IPS-NIHi11 (cell line): ENCODE results near the gene KLF5.
A peak's percentile ranks its signal among the peaks of the same experiment; 100 is the strongest.

Experiments
- DNase-seq: peaks from one replicate; pipeline ENCODE4 v3.0.0; 2012; ENCODE audit warnings: mixed read lengths, low spot score

The KLF5 gene

DNA sequence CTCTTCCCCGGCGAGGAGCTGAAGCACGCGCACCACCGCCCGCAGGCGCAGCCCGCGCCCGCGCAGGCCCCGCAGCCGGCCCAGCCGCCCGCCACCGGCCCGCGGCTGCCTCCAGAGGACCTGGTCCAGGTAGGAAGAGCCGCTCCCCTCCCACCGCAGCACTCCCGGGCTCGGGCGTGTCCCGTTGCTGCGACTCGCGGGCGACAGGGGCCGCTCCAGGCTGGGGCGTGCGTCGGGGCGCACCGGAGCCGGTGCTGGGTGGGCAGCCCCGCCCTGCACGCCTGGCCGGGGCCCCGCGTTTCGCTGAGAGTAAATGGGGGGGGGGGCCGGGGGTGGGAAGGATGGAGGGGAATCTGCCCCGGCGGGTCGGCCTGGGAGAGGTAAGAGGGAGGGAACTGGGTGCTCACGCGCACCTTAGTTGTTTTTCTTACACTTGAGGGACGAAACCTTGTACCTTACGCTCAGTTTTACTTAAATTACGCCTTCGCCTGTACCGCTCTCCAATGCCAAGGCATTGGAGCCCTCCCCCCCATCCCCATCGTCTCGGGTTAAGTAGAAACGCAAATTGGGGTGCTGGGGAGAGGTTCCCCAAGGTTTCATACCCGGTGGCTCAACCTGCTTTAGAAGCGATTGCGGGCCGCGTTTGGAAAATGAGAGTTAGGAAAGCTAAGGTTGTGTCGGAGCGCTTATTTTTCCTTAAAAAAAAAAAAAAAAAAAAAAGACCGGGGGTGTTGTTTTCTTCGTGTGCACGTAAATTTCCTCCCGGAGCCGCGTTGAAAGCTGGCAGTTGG is 850 bp downstream of the KLF5 start:
- peak; percentile 82 for DNase-seq

DNA sequence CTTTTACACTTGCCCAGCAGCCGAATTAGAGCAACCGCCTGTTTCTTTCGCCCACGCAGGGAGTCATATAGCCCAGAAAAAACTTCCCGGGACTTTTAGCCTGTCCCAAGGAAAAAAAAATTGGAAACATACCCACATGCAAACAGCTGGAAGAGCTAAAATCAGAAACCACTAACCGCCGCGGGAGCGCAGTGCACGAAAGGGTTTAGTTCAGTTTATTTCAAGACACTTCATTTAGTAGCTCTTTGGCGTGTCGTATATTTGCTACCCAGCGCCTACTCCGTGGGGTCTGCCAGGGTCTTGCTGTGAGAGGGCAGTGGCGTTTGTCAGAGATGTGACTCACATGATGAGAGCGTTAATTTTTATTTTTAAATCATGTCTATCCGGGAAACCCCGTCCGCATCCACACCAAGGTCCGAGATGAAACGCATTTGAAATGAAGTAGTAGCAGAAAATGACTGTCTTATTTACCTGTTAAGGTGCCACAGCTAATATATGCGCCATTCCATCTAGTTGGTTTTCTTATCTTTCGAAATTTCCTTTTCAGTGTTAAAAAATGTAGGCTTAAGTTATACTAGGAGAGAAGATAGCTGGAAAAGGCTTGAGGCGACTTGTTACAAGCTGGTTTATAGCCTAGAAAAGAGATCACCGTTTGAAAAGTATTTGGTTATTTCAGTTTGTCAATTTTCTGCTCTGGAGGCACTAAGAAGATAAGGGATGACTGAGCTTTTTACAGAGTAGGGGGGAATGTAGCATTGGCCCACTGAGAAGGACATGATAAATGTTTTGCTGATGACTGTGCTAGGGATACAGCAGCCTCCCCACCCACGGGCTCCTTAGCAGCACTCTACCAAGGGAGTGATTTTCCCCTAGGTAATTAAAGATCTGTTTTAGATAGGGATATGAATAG is 1.7 kb downstream of the KLF5 start:
- no peak for DNase-seq

DNA sequence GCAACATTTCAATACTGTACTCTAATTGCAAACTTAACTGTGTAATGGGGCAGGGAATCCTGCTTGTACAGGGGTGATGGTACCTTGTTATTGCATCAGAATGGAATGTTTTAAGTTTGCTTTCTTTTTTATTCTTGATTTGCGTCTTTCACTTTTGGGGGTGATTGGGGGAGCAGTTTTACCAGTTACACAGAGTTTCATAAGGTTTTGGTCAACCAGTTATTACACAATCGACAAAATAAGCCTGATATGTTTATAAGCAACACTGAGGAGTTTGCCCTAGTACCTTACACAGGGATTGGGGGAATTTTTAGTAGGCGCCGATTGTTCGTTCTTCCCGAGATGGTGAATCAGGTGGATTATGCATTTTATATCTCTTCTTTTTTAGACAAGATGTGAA is 2.7 kb downstream of the KLF5 start:
- no peak for DNase-seq

DNA sequence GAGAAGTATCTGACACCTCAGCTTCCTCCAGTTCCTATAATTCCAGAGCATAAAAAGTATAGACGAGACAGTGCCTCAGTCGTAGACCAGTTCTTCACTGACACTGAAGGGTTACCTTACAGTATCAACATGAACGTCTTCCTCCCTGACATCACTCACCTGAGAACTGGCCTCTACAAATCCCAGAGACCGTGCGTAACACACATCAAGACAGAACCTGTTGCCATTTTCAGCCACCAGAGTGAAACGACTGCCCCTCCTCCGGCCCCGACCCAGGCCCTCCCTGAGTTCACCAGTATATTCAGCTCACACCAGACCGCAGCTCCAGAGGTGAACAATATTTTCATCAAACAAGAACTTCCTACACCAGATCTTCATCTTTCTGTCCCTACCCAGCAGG is 3.1 kb downstream of the KLF5 start:
- peak; percentile 14 for DNase-seq

DNA sequence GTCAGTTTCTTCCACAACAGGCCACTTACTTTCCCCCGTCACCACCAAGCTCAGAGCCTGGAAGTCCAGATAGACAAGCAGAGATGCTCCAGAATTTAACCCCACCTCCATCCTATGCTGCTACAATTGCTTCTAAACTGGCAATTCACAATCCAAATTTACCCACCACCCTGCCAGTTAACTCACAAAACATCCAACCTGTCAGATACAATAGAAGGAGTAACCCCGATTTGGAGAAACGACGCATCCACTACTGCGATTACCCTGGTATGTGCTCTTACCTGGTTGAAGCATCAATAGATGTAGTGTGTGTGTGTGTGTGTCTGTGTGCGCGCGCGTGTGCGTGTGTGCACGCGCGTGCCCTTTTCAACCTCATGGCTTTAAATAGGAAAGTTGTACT is 3.7 kb downstream of the KLF5 start:
- no peak for DNase-seq

DNA sequence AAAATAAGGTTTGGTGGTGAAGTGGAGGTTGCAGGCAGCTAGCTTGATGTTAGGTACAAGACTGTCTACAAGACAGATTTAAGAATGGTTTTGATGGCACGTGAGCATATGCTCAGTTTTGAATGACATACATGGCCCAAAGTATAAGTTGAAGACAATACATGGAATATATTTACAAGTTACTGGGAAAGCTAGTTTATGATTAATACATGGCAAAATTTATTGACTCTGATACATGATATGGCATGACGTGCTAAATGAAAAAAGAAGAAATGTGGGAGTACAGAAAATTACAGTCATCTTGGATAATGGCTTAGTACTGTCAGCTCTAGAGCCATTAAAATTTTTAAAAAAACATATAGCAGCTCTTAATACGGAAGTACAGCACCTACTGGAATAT is 4.4 kb downstream of the KLF5 start:
- DNase-seq: no peak

DNA sequence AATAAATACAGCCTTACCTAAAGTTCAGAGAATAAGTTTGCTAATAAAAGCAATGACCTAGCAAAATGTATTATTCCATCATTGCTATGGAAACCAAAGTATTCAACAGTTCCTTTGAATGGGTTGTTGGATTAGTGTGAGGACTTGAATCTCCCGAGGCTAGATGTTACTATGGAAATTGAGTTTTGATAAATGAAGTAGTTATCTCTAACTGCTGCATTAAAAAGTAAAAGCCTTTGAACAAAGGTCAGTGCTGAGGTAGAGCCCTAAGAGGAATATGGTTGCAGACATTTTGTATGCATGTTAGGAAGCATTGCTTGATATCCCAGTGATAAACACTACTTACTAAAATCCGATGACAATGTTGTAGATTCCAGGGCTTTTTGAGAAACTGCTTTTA is 6.2 kb downstream of the KLF5 start:
- no peak for DNase-seq

DNA sequence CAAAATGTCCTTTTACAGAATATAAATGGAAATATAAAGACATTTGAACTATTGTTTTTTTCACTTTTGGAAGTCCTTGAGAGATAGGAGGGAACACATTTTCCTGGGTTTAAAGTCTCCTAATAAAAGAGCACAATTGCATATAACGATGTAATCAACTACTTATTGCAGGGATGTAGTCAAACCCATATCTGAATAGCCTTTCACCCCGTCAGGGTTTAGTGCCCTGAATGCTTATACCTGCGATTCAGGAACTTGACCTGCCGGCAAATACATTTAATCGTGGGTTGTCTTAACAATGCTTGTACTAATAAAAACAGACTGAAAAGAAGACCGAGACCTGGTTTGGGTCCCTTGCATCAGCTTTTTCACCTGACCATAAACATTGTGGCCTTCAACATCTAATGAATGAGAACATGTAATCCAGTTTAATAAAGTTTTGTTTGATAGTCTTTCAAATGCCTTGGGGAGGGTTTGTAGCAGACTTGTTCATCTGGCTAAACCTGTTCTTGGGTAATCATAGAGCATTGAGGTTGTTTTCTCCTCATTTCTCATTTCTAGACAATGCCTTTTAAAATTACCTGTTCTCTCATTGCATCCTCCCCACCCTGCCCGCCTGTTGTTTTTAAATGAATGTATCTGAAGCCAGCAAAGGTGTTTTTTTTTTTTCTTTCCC is 7.0 kb downstream of the KLF5 start:
- no peak for DNase-seq

DNA sequence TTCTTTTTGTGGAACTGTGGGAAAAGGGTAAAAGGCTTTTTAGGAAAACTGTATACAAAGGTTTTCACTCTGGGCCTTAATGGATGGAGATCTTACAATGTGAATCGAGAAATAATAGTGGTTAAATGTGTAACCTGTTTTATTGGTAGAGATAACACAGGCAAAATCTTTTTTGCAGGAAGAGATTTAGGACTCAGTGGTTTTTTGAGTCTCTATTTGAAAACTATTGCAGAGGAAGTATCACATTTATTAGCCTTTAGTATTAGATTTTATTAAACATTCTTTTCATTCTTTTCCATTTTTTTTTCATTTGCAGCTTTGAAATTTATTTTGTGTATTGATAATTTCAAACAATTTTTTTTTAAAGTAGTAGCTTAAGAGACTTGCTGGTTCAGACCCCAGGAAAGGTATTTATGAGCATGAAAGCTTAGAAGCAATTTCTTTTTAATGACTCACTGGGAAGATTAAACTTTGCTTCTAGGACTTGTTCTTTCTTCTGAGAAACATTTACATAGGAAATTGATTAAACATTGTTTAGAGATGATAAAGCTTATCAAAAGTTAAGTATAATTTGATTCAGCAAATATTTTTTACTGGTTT is 10.5 kb downstream of the KLF5 start:
- DNase-seq: no peak

DNA sequence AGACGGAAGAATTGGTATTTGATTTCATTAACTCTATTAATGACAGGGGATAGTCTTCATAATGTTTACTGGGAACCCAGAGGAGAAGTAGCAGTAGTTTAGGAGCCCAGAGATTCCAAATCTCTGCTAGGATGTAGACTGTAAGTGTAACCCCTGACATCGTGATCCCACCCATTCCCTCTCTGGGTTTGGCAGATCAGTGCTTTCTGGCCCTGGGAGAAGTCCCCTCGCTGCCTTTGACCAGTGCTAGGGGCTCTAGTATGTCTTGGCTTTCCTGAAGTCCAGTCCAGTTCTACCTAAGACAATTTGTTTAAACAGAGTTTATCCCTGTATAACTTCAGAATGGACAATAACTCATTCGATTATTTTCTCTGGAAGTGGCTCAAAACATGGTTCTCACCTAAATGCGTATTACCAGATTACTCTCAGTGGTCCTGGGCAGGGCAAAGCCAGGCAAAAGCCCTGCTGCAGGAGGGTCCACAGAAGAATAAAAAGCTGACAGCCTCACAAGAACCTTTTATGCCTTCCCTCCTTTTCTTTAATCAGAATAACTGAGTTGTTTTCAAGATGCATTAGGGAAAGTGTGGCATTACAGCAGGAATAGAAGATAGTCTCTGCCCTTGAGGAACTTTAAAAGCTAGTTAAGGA is 11.8 kb downstream of the KLF5 start:
- no peak for DNase-seq

DNA sequence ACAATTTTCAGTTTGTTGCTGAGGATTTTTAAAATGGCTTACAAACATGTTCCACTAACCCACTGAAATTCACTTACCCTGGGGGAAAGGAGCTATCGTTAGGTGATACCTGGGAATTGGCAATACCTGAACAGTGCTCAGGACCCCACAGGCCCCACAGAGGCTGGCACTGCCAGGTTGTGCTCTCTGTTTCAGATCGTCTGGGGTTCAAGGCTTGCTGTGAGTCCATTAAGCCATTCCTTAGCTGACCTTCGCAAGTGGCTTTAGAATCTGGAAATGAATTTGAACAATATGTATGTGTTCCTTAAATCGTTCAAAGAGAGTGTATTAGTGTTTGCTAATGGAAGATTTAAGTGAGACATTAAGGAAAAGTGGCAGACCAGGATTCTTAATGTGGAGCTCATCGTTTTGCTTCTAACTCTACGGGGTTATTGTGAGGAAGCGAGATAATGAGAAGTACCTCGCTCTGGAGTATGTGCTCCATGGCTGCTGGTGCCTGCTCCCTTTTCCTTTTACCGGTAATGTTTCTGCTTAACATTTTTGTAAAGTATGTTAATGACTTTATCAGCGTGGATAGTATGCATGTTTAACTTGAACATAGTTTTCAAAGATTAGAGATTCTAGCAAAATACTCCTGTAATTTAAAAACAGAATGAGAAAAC is 13.6 kb downstream of the KLF5 start:
- no peak for DNase-seq

DNA sequence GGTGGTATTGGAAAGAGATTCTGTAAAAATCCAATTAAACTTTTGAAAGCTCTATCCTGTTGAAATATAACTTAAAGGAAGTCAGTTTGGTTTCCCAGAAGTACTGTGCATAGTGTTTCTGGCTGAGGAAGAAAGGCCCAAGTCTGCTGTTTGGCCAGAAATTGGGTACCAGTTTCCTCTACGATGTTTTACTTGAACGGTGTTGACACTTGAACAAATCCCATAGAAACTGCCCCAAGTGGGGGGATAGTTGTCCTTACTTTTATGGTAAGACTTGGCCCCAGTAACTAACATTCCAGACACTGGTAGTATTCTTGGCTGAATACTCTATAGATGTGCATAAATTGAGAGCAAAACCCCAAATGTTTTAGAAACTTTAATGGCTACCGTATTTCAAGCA is 14.2 kb downstream of the KLF5 start:
- DNase-seq: no peak

DNA sequence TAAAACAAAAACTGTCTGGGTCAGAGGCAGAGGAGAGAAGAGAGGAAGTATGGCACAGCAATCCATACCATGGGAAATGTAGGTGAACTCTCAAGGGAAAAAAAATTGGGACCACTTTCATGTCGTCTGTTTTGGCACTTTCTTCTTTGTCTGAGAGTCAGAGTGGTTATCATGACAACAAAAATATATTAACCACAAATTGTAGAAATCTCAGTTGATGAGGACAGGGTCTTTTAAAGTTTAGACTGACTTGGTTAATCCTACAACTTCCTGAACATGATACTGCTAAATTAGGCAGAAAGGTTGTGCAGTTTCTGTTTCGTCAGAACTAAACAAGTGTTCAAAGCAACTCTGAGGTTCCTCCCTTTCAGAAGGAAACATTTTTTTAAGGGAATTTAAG is 15.2 kb downstream of the KLF5 start:
- DNase-seq: no peak

DNA sequence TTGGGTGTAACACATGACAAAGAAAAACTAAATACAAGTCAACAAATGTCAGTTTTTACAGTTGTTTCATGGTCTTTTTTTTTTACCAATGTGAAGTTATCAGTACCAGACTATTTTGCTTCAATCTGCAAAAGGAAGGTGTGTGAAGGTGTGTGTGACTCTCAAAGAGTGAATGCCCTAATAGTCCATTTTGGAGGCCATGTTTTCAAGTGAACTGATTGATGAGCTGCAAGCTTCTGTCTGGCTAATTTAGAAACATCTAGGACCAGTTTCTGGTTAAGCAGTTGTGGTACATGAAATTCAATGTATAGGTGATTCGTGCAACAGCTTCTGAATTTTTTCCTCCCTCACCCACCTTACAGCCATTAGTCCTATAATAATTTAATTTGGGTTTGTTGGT is 16.1 kb downstream of the KLF5 start:
- no peak for DNase-seq

DNA sequence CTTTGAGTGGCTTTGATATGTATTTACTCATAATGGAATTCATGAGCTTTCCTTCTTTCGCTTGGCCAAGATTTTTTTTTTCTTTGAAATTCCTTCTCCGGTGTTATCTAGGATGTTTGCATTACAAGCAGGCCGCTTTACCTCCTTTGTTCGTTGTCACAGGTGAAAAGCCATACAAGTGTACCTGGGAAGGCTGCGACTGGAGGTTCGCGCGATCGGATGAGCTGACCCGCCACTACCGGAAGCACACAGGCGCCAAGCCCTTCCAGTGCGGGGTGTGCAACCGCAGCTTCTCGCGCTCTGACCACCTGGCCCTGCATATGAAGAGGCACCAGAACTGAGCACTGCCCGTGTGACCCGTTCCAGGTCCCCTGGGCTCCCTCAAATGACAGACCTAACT is 16.7 kb downstream of the KLF5 start:
- peak; percentile 29 for DNase-seq

DNA sequence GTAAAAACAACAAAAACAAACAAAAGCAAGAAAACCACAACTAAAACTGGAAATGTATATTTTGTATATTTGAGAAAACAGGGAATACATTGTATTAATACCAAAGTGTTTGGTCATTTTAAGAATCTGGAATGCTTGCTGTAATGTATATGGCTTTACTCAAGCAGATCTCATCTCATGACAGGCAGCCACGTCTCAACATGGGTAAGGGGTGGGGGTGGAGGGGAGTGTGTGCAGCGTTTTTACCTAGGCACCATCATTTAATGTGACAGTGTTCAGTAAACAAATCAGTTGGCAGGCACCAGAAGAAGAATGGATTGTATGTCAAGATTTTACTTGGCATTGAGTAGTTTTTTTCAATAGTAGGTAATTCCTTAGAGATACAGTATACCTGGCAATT is 17.1 kb downstream of the KLF5 start:
- DNase-seq: no peak

DNA sequence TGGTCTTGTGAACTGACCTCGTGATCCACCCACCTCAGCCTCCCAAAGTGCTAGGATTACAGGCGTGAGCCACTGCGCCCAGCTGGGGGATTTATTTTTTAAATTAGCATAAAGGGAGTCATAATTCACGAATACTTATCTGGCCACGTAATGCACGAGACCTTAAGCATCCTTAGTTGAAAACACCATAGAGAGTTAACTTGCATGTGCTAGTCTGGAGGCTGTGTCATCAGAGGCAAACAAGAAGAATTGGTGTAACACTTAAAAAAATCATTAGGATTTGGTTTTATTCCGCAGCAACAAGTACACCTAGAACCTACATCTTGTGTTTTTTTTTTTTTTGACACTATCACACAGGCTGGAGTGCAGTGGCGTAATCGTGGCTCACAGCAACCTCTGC is 19.1 kb downstream of the KLF5 start:
- DNase-seq: no peak

DNA sequence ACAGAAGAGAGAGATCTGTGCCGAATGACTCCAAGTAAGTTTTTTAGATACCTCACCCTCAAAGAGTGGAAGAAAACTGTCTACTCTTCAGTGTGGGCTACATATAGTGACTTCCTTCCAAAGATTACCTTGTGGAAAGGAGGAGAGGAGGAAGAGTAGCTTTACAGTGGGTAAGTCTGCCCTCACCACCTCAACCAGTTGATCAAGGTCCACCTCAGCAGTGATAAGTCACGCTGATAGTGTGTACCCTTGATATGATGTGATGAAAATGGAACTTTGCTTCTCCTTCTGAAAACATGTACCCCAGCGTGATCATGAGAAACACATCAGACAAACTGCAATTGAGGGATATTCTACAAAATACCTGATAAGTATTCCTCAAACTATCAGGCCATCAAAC is 20.6 kb downstream of the KLF5 start:
- DNase-seq: no peak

DNA sequence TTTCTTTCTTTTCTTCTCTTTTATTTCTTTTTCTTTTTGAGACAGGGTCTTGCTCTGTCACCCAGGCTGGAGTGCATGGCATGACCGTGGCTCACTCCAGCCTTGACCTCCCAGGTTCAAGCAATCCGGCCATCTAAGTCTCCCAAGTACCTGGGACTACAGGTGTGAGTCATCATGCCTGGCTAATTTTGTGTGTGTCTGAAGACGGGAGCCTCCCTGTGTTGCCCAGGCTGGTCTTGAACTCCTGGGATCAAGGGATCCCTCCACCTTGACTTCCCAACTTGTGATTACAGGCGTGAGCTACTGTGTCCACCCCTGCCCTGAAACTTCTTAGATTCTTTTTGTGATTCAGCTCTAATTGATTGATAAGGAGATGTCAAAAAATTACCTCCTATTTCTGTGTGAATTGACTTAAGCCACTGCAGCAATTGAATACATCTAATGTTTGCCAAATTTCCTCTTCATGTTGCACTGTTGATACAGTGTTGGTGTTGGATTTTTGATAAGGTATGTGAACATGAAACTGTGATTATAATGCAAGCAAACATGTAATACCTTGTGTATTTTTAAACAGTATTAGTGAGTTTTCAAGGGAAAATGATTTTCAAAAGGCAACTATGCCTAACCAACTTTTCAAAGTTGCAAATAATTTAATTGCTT is 22.6 kb downstream of the KLF5 start:
- DNase-seq: no peak

DNA sequence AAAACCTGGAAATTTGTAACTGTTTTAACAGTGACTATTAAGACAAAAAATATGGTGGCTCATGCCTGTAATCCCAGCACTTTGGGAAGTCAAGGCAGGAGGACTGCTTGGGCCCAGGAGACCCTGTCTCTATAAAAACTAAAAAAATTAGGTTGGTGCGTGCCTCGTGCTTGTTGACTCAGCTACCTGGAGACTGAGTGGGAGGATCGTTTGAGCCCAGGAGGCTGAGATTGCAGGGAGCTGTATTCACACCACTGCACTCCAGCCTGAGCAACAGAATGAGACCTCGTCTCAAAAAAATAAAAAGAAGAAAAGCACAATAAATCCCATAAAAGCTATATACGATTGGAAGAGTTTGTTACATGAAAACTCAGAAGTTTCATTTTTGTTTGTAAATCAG is 23.7 kb downstream of the KLF5 start:
- no peak for DNase-seq

DNA sequence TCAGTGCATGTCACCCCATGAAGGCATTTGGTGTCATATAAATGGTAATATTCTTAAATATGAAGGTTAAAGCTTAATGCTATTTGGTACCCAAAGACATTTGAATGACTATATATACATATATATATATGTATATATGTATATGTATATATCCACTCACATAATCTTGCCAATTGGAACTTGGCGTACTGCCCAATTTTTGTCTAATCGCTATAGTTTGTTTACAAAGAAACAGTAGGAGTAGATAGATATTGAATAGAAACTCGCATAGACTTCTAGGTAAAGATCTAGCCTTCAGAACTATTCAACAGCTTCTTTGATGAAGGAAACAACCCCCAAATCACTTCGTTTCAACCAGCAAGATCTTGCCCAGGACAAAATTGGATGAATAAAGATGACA is 24.1 kb downstream of the KLF5 start:
- no peak for DNase-seq
